Measurements from ENCODE around the gene CASP7. TPM values are rescaled to one million over a fixed set of nuclear protein-coding genes. Genes with fewer than 3 reads are reported as not detected.

Gene CASP7
- total and polyA plus RNA-seq, 2 of the 8 experiments (the other 6 are each of a cell fraction or from before 2014, with no cell fraction given): 2.3 to 4.1 TPM

GRCh38 chr10:113656896-113657295 lies 22.8 kb upstream of the CASP7 start:
- no peak overlapping the region for H4K5ac ChIP-seq (ENCODE audit: insufficient read length, low read depth, low read length)
- no peak overlapping the region for H3K14ac ChIP-seq (ENCODE audit: insufficient read length)
- POLR2A ChIA-PET (ENCODE audit: partially characterized antibody): no interaction called here
- no peaks in the 10 kb centered on the region for H3K4me1 ChIP-seq (replicated peaks in 1 of 4; ENCODE audit: control insufficient read depth in 3 of 4, insufficient read depth in 4 of 4, low read length in 3 of 4)
- H3K9ac ChIP-seq (replicated peaks in 1 of 4; ENCODE audit: extremely low read depth in 1 of 4, low read depth in 3 of 4, low read length in 3 of 4): no peak overlapping the region
- H3K18ac ChIP-seq (ENCODE audit: extremely low read depth, low read length): no peak overlapping the region
- H2AFZ ChIP-seq (ENCODE audit: low read length): no peak overlapping the region
- no peak overlapping the region for H3K27ac ChIP-seq (ENCODE audit: low read depth, low read length)
- no peak overlapping the region for H3K23ac ChIP-seq (ENCODE audit: insufficient read length)
- no peaks in the 10 kb centered on the region for H3K79me2 ChIP-seq (ENCODE audit: control insufficient read depth in 1 of 2, insufficient read depth in 2 of 2, low read length in 2 of 2)
- H3K4ac ChIP-seq (replicated peaks; ENCODE audit: insufficient read length, low read depth, low read length): no peak overlapping the region
- FAIRE-seq (no peak), DNase-seq (ENCODE audit: low read depth in 1 of 2, low spot score in 2 of 2) (no peak)
- H4K8ac ChIP-seq (ENCODE audit: extremely low read depth, insufficient read depth, low read length): no peak overlapping the region
- CTCF ChIA-PET (ENCODE audit: partially characterized antibody): interaction anchor here (0.6 to 0.8 kb wide), 2 partner anchors 40 to 189 kb away, joined by 3 read pairs; no protein-coding TSS in a partner anchor
- no peak overlapping the region for H2BK5ac ChIP-seq (ENCODE audit: low read depth, low read length)
- H3K56ac ChIP-seq (replicated peaks; ENCODE audit: insufficient read length, low read depth, low read length): no peak overlapping the region
- H3K4me3 ChIP-seq (ENCODE audit: extremely low read depth in 1 of 4, insufficient read depth in 2 of 4, low read depth in 3 of 4, low read length in 4 of 4): no peak overlapping the region
- H2AK5ac ChIP-seq (ENCODE audit: low read depth, low read length): no peak overlapping the region
- no peak overlapping the region for H2BK15ac ChIP-seq (ENCODE audit: low read length)
- no peaks in the 10 kb centered on the region for H3K9me3 ChIP-seq (ENCODE audit: insufficient read depth in 2 of 2, low read depth in 1 of 2, low read length in 1 of 2)
- no peak overlapping the region for H3K4me2 ChIP-seq (ENCODE audit: insufficient read depth in 1 of 2, low read depth in 2 of 2, low read length in 2 of 2)
- H3K36me3 ChIP-seq (ENCODE audit: control insufficient read depth in 2 of 4, insufficient read depth in 4 of 4, low read length in 3 of 4): no peaks in the 10 kb centered on the region
- H4K20me1 ChIP-seq (replicated peaks in 1 of 2; ENCODE audit: control insufficient read depth in 1 of 2, insufficient read depth in 2 of 2, low read length in 2 of 2): peaks cover 0 to 1% of the 10 kb centered on the region in 2 experiments
- 87% methylated on average over 2 of the region's 2 CpGs; no CpG with 5 or more reads in 1 of the 2 experiments for WGBS, 2 experiments (ENCODE audit: extremely low coverage in 1 of 2, insufficient coverage in 1 of 2, insufficient read length in 1 of 2, insufficient replicate concordance in 2 of 2, low coverage in 1 of 2, low lambda C conversion rate in 2 of 2, missing lambda C conversion rate in 1 of 2)
- H2BK20ac ChIP-seq (ENCODE audit: low read length): no peak overlapping the region
- no peaks in the 10 kb centered on the region for H3K79me1 ChIP-seq (ENCODE audit: low read depth, low read length)
- H2BK12ac ChIP-seq (ENCODE audit: low read depth, low read length): no peak overlapping the region
- H3K27me3 ChIP-seq (replicated peaks in 1 of 4; ENCODE audit: control insufficient read depth in 3 of 4, extremely low read depth in 1 of 4, insufficient read depth in 3 of 4, low read length in 3 of 4): no peaks in the 10 kb centered on the region
- H2BK120ac ChIP-seq (replicated peaks; ENCODE audit: low read depth, low read length): no peak overlapping the region
- no peak overlapping the region for H4K91ac ChIP-seq (replicated peaks; ENCODE audit: insufficient read length, low read length)
- H3K23me2 ChIP-seq (ENCODE audit: low read depth, low read length): no peaks in the 10 kb centered on the region
- TF ChIP-seq RXRA (IDR thresholded peaks at IDR 0.05; ENCODE audit: insufficient read depth, low read depth, low read length) (no peak), CHD2 (IDR thresholded peaks at IDR 0.05; ENCODE audit: low read length) (no peak), EP300 (IDR thresholded peaks at IDR 0.05; ENCODE audit: borderline replicate concordance in 1 of 2, low read depth in 2 of 2, low read length in 2 of 2) (no peak), JUN (IDR thresholded peaks at IDR 0.05; ENCODE audit: low read depth, low read length) (no peak), EGR1 (IDR thresholded peaks at IDR 0.05; ENCODE audit: borderline replicate concordance, low read depth, low read length) (no peak), RFX5 (IDR thresholded peaks at IDR 0.05; ENCODE audit: borderline replicate concordance, low read depth, low read length) (no peak), SP4 (IDR thresholded peaks at IDR 0.05; ENCODE audit: low read length) (no peak), ZNF274 (IDR thresholded peaks at IDR 0.05; ENCODE audit: borderline replicate concordance, extremely low read depth, low read length) (no peak), PHF8 (conservative IDR thresholded peaks at IDR 0.05; ENCODE audit: low read depth, low read length) (no peak), KDM4A (IDR thresholded peaks at IDR 0.05; ENCODE audit: low read depth, low read length, severe bottlenecking) (no peak)
- TF ChIP-seq, protein P1, sequence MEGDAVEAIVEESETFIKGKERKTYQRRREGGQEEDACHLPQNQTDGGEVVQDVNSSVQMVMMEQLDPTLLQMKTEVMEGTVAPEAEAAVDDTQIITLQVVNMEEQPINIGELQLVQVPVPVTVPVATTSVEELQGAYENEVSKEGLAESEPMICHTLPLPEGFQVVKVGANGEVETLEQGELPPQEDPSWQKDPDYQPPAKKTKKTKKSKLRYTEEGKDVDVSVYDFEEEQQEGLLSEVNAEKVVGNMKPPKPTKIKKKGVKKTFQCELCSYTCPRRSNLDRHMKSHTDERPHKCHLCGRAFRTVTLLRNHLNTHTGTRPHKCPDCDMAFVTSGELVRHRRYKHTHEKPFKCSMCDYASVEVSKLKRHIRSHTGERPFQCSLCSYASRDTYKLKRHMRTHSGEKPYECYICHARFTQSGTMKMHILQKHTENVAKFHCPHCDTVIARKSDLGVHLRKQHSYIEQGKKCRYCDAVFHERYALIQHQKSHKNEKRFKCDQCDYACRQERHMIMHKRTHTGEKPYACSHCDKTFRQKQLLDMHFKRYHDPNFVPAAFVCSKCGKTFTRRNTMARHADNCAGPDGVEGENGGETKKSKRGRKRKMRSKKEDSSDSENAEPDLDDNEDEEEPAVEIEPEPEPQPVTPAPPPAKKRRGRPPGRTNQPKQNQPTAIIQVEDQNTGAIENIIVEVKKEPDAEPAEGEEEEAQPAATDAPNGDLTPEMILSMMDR (IDR thresholded peaks at IDR 0.05; ENCODE audit: control extremely low read depth in 1 of 3, insufficient read depth in 1 of 3, low read depth in 1 of 3, low read length in 3 of 3): no peak
